Epithelial cell of proximal tubule (primary cell): ENCODE measurements around the gene CNR1. TPM values are rescaled to one million over a fixed set of nuclear protein-coding genes. Genes with fewer than 3 reads are reported as not detected.
A peak's percentile ranks its signal among the peaks of the same experiment; 100 is the strongest.
"Not testable (repeated sequence)": the region's sequence is repeated elsewhere in the genome, so short reads cannot be mapped to it uniquely, and the experiment has no call there.

Experiments
- DNase-seq: peaks from one replicate; pipeline ENCODE4 v3.0.0-alpha.2; 2011; ENCODE audit warnings: low read depth
- H3K4me3 ChIP-seq: 2 replicates; pipeline ENCODE4 v1.5.1; 2011; ENCODE audit warnings: low read depth, mild to moderate bottlenecking, low read length
- total RNA-seq: library from RNA; depleted of rRNA; stranded (reverse); fragments of >200 nt; gene quantifications from 2 replicates; pipeline ENCODE4 v1.2.3, GENCODE V29; 2015
- TF ChIP-seq, protein P1 (sequence below): conservative IDR thresholded peaks from 2 replicates; pipeline ENCODE4 v1.5.1; 2012; ENCODE audit warnings: low read depth, mild to moderate bottlenecking, low read length

Gene CNR1
- 1.8 and 4.2 TPM in 2 replicates for total RNA-seq

DNA sequence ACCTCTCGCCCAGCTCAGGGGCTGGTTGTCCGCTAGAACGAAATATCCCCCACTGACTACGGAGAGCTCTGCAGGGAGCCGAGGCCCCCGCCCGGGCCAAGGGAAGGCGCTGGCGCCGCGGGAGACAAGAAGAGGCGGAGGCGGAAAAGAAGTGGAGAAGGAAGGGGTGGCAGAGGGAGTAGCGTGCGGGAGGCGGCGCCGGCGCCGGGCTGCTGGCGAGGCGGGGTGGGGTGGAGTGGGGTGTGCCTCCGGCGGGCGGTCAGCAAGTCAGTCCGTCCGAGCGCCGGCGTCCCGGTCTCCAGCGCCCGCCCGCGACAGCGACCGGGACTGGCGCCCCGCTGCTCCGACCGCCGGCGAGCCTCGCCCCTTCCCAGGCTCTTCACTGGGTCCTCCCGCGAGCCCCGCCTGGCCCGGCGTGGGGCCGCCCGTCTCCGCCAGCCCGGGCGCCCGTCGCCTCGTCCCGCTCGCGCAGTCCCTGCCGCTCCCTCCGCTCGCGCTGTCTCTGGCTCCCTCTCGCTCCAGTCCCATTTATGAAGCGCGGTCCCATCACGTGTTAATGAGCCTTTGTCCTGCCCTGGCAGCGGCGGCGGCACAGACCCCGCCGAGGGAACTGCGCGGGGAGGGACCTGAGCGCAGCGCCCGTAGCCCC is at the start of gene CNR1:
Gene CNR1 (minus strand): TSS at position 504 of the 649 bp plus-strand sequence. CDS start 21,073 bp downstream, outside the sequence.
- no peak for DNase-seq
- peak within 1 kb of the TSS; percentile 96 for H3K4me3 ChIP-seq
- TF ChIP-seq, protein P1, sequence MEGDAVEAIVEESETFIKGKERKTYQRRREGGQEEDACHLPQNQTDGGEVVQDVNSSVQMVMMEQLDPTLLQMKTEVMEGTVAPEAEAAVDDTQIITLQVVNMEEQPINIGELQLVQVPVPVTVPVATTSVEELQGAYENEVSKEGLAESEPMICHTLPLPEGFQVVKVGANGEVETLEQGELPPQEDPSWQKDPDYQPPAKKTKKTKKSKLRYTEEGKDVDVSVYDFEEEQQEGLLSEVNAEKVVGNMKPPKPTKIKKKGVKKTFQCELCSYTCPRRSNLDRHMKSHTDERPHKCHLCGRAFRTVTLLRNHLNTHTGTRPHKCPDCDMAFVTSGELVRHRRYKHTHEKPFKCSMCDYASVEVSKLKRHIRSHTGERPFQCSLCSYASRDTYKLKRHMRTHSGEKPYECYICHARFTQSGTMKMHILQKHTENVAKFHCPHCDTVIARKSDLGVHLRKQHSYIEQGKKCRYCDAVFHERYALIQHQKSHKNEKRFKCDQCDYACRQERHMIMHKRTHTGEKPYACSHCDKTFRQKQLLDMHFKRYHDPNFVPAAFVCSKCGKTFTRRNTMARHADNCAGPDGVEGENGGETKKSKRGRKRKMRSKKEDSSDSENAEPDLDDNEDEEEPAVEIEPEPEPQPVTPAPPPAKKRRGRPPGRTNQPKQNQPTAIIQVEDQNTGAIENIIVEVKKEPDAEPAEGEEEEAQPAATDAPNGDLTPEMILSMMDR: no peak

DNA sequence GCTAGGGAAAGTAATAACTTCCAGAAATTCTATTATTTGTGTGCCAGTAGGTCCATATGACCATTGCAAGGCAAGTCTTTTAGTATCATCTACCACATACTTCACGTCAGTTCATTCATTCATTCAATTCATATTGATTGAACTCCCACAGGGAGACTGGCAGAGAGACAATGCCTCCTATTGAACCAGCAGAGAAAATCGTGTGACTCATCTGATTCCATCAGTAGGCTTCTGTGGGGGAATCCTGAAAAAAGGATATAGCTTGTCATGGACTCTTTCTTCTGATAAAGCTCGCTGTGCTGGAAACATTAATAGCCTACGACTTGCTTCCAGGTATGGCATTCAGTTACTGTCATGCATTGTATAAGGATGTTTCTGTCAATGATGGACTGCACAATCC is 45.3 kb upstream of the CNR1 start:
- DNase-seq: no peak
- TF ChIP-seq, protein P1: no peak
- no peak overlapping the region for H3K4me3 ChIP-seq

GRCh38 chr6:88209301-88209700 is 43.2 kb upstream of the CNR1 start:
- TF ChIP-seq, protein P1: no peak
- DNase-seq: no peak
- H3K4me3 ChIP-seq: no peak overlapping the region

DNA sequence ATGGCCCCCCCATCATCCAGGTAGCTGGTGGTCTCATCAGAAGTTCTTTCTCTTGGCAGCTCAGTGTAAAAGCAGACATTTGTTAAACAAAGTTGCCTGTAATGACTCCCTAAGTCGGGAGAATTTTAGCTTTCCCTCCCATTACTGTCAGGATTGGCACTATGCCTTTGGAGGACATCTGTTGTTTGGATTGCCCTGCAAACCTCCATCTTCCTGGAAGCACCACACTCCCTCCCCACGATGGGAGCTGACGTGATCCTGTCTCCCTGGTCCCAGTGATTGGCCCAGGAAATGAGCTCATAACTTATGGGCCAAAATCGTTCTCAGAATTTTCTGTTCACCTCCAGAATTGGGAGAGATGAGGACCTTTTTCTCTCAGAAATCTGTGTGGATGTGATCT is 42.6 kb upstream of the CNR1 start:
- TF ChIP-seq, protein P1: no peak
- H3K4me3 ChIP-seq: no peak overlapping the region
- no peak for DNase-seq

GRCh38 chr6:88201734-88202133 is 35.6 kb upstream of the CNR1 start:
- not testable (repeated sequence) for DNase-seq, H3K4me3 ChIP-seq

- no peak for DNase-seq
- no peak overlapping the region for H3K4me3 ChIP-seq
- TF ChIP-seq, protein P1: no peak
Measured at GRCh38 chr6:88184921-88185320, 18.8 kb upstream of the CNR1 start.

DNA sequence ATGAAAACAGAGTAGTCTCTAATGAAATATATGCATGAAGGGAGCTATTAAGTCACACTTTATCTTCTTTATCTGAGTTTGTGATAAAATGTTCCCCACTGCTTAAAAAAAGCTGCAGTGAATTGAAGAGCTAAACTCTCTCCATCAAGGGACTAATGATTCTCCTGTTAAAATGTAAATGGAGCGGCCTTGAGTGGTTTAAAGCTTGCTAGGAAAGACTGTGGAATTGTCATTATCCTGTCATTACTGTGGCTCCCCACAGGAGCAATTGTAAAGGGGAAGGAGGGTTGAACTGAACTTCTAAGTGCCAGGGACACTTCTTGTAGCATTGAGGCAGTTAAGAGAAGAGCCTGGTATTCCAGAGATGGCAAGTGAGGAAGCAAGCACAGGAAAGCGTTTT is 17.3 kb upstream of the CNR1 start:
- no peak for DNase-seq
- H3K4me3 ChIP-seq: no peak overlapping the region
- TF ChIP-seq, protein P1: no peak

GRCh38 chr6:88179692-88180091 is 13.5 kb upstream of the CNR1 start:
- DNase-seq: no peak
- TF ChIP-seq, protein P1: peak; percentile 17

More at GRCh38 chr6:88179692-88180091, 13.5 kb upstream of the CNR1 start:
- H3K4me3 ChIP-seq: no peak overlapping the region
